GM18907 (cell line): ENCODE measurements around the gene C3orf80.
"Not testable (repeated sequence)": the region's sequence is repeated elsewhere in the genome, so short reads cannot be mapped to it uniquely, and the experiment has no call there.

Experiments used
- ATAC-seq: cut with Tn5 transposase; IDR thresholded peaks from one replicate; pipeline ENCODE4 v1.9.1; 2021; ENCODE audit warnings: mild to moderate bottlenecking, moderate library complexity; ENCODE audit not compliant: unreplicated experiment

The C3orf80 gene

GRCh38 chr3:160225176-160226025, at the start of gene C3orf80:
C3orf80 (plus strand) TSS chr3:160225422; CDS start chr3:160225636, 214 bp downstream.
- peak; percentile 89 for ATAC-seq

DNA sequence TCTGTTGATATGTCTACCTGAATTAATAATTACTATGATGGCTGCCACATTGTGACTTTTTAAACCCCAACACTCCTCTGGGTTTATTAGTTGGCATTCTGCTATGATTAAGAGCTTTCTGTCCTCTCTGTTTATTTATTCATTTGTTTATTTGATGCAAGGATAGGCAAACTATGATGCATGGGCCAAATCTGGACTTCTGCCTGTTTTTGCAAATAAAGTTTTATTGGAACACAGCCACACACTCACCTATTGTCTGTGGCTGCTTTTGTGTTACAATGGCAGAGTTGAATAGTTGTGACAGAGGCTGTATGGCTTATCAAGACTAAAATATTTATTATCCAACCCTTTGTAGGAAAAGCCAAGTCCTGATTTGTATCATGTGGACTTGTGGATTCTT, 48.3 kb upstream of the C3orf80 start:
- ATAC-seq: no peak

GRCh38 chr3:160178661-160179060, 46.6 kb upstream of the C3orf80 start:
- not testable (repeated sequence) for ATAC-seq

- not testable (repeated sequence) for ATAC-seq
Observed at GRCh38 chr3:160179403-160179802, 45.8 kb upstream of the C3orf80 start.

DNA sequence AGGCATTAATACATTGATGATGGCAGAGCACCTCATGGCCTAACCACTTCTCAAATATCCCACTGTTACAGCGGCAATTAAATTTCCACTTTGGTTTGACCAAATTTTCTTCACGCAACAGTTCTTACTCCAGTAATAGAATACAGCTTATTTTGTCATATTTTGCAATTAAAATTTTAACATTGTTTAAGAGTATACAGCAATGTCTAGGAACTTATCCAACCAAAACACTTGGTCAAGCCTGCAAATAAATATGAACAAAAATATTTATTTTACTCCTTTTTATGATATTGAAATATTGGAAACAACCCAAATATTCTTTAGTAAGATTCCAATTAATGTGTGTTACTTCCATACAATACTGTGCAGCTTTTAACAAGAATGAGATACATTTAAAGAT, 45.3 kb upstream of the C3orf80 start:
- no peak for ATAC-seq

DNA sequence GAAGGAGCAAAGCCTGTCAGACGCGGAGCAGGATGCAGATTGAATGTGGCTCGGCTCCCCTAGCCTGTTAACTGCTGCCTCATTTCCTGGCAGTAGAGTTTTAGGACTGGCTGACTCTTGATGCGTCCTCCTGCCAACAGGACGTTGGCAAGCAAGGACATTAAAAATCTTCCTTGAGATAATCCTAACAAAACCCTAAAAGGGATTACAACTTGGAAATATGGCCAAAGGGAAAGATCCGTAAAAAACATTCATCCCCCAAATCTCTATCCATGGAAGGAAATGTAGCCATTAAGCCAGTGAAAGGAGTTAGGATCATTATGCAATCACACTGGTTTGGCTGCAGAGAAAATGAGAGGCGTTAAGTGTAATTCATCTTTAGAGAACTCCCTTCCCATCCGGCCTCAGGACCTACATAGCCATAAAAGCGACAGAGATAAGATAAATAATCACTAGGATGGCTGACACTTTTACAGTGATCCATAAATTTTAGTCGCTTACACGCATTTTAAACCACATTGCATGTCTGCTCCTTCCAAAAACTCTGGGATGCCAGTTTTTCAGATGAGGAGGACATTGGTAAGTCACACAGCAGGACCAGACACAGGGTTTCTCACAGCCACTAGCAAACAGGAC, 44.5 kb upstream of the C3orf80 start:
- ATAC-seq: no peak

- no peak for ATAC-seq
Observed at GRCh38 chr3:160183345-160184076, 41.7 kb upstream of the C3orf80 start.

DNA sequence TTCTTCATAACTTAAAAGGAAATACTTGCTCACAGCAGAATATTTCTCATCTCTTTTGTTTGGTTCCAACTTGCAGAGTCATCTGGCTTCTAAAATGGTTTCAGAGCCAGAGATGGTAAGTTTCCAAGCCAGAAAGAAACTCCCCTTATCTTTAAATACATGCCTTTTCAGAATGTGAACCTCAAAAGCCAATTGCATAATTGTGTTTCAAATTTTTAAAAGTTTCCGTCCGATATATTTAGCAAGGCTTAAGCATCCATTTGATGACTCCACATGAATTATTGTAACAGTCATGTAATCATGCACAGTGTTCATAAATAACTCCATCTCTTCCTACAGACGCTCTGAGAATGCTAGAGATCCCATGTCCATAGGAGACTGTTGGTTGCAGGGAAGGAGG, 40.6 kb upstream of the C3orf80 start:
- ATAC-seq: no peak

DNA sequence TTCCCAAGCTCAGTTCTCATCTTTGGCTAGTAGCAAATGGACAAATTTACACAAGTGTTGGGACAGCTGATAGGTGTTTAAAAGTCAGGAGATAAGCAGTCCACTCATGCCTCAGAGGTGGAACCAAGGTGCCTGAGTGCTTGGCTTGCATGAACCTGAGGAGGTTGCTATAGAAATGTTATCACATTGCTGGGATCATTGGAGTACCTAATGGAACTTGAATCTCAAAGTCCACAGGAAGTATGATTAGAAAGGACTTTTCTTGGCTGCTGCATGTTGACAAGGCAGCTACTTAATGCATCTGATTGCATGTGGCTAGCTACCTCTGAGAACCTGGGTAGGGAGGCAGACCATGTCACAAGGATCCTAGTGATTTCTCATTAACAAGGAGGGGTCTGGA, 39.5 kb upstream of the C3orf80 start:
- ATAC-seq: no peak

GRCh38 chr3:160187288-160187687, 37.9 kb upstream of the C3orf80 start:
- no peak for ATAC-seq

GRCh38 chr3:160192310-160193029, 32.8 kb upstream of the C3orf80 start:
- no peak for ATAC-seq

DNA sequence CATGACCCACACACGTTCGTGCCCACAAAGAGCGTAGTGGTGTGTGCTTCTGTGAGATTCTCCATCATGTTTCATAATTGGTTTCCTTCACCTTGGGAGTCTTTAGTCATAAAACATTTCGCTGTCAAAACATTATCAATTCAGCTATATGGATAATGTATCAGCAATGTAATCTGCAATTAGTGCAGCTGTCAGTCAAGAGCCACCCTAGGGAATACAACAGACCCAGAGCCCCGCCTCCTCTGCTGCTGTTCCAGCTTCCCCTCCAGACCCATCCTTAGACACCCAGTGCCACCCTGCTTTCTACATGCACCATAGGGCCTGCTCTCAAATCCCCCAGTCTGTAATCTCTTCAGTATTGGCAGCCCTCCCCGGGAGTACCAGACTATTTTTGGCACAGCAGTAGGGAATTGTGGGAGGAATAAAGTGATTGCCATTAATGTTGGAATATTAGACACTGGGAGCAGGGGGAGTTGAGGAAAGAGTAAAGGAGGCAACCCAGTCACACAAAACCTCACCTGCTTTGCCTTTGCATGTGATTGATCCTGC, 31.5 kb upstream of the C3orf80 start:
- no peak for ATAC-seq

DNA sequence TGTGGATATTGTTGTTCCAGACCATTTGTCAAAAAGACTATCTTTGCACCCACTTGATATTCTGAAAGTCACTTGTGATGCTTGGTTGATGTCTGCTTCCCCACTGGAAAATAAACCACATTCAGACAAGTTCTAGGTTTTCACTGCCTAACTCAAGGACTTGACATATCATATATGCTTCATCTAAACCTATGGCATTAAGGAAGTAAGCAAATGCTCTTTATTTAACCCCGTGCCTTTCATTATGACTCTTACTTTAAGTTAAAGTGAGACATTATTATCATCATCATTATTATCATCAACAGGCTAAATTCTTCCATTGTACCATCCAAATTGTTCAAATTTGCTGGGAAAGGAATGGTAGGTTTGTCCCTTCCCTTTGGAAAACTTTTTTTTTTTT, 30.8 kb upstream of the C3orf80 start:
- ATAC-seq: no peak

DNA sequence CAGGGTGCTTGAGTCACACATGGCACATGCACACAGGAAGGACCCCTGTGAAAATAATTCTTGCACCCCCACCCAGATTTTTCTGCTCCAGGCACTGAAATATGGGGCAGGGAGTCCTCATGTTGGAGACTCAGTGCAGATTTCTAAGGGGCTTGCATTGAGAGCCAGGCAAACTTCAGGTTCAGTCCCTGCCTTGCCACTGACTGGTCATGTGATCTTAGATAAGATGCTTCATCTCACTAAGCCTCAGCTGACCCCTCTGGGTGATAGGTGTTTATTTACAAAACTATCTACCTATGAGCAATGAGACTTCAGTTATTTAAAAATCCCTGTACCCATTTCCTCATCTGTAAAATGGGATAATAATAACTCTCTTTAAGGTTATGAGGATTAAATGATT, 30.1 kb upstream of the C3orf80 start:
- ATAC-seq: no peak

- no peak for ATAC-seq
Observed at GRCh38 chr3:160196511-160197104, 28.6 kb upstream of the C3orf80 start.

GRCh38 chr3:160199108-160199507, 26.1 kb upstream of the C3orf80 start:
- ATAC-seq: no peak

GRCh38 chr3:160200353-160200752, 24.9 kb upstream of the C3orf80 start:
- ATAC-seq: peak; percentile 91

GRCh38 chr3:160204396-160205011, 20.7 kb upstream of the C3orf80 start:
- ATAC-seq: not testable (repeated sequence)

GRCh38 chr3:160205606-160206005, 19.6 kb upstream of the C3orf80 start:
- ATAC-seq: no peak

GRCh38 chr3:160210341-160210740, 14.9 kb upstream of the C3orf80 start:
- no peak for ATAC-seq
